ENCODE data around the gene COPS7B.
"Not testable (repeated sequence)": the region's sequence is repeated elsewhere in the genome, so short reads cannot be mapped to it uniquely, and the experiment has no call there.

COPS7B gene
- total RNA-seq, result 29.2 to 38.2 (median 34.4) reads per million in 4 experiments

DNA sequence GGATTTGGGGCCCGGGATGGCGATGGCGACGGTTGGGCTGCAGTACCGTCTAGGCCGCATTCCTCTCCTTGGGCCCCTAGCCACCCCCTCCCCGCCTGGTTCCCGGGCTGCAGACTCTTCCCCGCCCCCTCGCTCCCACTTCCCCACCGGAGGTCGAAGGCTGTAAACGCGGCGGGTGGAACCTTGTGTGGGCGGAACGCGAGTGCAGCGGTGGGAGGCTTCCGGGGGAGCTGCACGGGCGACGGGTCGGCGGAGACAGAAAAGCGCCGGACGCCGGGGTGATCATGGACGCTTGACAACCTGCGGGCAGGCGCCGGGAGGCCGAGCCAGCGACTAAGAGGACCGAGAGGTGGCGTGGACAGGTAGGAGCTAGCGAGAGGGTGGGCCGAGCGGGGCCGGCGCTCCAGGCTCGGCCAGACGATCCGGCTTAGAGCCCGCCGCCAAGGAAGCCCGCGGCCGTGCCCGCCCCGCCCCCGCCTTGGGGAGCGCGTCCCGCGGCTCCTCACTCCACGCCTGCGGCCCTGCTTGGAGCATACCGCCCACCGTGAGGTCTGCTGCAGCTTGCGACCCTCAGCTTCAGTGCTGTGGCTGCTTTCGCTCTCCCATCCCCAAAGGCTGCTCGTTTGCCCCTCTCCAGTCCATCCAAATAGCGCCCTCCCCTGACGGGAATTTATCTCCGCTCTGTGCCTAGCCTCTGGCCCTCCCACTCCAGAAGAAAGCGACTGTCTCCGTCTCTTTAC is at the start of gene COPS7B:
TSS of gene COPS7B (plus strand) at position 269 of the 740 bp plus-strand sequence. CDS start 2,126 bp downstream, outside the sequence.
- DNase-seq, result peak; percentile 60

DNA sequence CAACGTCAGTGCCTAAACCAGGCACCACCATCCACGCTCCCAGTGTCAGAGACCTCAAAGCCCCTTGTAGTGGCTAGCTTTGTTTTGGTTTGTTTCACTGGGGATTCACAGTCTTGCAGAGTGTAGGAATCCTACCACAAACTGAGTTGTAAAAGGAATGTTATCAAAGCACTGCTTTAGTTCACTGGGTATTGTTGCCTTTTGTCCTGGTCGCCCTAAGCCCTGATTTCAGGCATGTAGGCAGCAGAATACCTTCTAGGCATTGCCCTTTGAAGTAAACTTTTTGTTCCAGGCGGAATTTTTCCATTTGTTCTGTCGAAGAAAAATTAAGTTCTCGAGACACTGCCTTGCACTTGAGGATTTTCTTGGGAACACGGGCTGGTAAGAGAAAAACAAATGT is 48.5 kb upstream of the COPS7B start:
- DNase-seq, result no peak

DNA sequence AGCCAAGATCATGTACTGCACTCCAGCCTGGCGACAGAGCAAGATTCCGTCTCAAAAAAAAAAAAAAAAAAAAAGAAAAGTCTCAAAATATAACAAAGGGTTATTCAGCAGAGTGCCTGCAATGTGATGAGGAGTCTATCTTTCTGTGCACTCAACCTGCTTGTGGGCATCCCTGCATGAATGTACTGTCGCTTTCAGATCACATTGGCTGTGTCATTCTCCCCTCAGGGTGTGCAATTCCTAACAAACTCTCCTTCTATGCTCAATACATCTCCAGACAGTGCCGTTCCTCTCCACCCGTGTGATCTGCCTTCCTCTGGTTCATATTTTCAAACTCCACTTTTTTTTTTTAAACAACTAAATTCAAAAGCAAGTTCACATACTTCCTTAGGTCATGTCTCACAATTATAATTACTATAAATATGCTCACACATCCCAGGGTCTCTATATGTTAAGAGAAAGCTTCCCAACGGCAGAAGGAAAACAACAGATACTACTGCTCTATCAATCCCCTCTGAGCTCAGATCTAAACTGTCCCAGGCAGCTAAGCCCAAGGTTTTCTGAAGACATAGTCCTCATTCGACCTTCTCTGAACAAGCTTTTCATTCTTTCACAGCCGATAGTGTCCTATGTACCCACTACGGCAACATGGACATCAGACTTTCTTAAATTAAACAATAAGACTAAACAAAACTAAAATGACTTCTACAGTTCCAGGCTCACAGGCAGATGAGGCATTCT is 42.7 kb upstream of the COPS7B start:
- DNase-seq, result no peak

DNA sequence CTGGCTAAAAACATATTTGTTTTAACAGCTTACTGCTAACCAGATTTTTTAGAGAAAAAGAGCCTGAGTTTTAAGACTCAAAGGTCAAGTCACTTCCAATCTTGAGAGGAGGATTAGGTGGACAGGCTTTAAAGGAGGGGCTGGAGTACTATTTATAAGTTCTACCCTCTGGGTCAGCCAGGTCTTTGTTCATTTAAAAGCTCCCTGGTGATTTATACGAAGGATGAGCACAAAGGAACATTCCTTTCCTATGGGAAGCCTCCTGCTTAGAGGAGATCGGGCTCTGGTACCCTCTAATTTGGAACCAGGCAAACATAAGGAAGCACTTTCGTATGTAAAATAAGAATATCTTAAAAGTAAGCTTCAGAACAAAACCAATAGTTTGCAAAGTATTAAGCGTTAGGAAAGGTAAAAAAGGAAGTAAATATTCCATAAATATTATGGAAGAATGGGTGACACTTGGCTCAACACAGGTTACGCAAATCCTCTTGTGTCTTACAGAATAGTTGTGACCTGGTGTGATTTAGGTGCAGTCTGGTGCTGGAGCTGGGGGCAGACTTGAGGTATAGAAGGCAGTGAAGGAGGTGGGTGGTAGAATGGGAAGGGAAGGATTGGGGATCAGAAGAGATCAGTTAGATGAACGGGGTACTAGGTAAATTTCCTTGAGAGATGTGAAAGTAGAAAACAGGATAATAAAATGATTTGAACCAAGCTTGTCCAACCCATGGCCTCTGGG is 40.8 kb upstream of the COPS7B start:
- DNase-seq, result no peak

DNA sequence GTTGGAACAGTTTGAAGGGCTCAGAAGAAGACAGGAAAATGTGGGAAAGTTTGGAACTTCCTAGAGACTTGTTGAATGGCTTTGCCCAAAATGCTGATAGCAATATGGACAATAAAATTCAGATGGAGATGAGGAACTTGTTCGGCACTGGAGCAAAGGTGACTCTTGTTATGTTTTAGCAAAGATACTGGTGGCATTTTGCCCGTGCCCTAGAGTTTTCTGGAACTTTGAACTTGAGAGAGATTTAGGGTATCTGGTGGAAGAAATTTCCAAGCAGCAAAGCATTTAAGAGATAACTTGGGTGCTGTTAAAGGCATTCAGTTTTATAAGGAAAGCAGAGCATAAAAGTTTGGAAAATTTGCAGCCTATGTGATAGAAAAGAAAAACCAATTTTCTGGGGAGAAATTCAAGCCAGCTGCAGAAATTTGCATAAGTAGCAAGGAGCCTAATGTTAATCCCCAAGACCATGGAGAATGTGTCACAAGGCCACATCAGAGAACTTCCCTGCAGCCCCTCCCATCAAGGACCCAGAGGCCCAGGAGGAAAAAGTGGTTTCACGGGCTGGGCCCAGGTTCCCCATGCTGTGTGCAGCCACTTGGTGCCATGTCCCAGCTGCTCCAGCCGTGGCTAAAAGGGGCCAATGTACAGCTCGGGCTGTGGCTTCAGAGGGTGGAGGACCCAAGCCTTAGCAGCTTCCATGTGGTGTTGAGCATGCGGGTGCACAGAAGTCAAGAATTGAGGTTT is 37.9 kb upstream of the COPS7B start:
- not testable (repeated sequence) for DNase-seq

DNA sequence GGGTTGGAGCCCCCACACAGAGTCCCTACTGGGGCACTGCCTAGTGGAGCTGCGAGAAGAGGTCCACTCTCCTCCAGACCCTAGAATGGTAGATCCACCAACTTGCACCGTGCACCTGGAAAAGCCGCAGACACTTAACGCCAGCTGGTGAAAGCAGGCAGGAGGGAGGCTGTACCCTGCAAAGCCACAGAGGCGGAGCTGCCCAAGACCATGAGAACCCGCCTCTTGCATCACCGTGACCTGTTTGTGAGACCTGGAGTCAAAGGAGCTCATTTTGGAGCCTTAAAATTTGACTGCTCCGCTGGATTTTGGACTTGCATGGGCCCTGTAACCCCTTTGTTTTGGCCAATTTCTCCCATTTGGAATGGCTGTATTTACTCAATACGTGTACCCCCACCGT is 37.2 kb upstream of the COPS7B start:
- DNase-seq, result not testable (repeated sequence)

DNA sequence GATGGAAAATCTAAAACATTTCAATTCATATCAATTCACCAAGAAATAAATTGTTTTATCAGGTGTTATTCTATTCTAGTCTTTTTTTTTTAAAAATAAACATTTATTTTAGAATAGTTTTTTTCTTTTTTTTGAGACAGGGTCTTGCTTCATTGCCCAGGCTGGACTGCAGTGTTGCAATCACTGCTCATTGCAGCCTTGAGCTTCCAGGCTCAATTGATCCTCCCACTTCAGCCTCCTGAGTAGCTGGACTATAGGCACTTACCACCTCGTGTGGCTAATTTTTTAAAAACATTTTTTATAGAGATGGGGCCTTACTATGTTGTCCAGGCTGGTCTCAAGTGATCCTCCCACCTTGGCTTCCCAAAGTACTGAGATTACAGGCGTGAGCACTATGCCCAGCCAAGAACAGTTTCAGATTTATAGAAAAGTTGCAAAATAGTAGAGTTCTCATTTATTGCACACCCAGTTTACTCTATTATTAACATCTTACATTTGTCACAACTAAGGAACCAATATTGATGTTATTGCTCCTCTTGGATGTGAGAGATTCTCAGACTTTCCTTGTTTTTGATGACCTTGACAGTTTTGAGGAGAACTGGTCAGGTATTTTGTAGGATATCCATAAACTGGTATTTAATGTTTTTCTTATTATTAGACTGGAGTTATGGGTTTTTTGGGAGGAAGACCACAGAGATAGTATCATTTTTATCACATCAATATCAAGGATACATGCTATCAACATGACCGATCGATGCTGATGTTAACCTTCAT is 35.0 kb upstream of the COPS7B start:
- no peak for DNase-seq

DNA sequence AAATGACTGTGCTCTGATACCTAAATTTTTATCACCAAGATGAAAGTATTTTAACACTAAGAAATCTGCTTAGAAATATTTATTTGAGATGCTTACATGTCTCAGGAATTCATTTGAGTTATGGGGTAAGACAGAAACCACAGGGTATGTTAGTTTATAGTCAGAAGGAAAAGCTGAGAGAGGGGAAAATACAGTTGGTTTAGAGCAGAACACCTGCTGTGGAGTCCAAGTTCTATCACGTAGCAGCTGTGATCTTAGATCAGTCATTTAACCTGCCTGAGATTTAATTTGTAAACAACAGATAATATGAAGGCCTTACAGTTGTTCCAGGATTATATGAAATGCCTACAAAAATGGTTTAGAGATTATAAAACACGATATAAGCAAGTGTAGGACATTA is 34.2 kb upstream of the COPS7B start:
- no peak for DNase-seq

DNA sequence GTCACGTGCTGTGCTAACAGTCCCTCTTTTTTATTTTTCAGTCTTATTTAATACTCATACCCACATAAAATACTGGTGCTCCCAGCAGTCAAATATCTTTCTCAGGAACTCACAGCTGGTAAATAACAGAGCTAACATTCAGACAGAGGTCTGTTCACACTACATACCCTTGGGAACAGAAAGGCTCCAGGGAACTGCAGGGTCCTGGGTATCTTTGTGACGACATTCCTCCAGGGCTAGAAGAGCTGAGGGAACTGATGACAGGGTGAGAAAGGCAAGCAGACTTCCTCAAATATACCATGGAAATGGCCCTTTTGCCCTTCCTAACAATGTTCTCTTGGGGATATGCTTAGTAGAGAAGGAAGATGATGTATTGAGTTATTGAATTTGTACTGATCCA is 24.5 kb upstream of the COPS7B start:
- DNase-seq, result no peak

DNA sequence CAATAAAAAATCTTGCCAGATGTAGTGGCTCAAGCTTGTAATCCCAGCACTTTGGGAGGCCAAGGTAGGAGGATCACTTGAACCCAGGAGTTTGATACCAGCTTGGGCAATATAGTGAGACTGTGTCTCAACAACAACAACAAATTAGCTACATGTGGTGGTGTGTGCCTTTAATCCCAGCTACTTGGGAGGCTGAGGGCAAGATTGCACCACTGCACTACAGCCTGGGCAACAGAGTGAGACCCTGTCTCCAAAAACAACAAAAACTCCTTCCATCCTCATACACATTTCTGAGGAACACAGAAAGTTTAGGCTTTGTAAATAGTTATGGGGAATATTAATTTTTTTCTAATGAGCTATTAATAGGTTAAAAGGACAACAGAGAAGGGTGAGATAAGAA is 22.1 kb upstream of the COPS7B start:
- no peak for DNase-seq

DNA sequence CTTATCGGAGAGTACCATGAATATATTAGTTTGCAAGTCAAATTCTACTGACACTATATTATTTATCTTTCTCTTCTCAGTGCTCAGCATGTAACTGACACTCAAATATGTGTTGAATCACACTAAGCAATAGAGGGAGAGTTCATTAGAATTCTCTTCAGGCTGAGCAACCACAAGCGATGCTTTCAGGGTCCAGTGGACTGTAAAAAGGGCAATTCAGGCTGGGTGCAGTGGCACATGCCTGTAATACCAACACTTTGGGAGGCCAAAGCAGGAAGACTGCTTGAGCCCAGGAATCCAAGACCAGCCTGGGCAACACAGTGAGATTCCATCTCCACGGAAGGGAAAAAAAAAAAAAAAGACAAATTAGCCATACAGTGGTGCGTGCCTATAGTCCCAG is 21.5 kb upstream of the COPS7B start:
- no peak for DNase-seq

DNA sequence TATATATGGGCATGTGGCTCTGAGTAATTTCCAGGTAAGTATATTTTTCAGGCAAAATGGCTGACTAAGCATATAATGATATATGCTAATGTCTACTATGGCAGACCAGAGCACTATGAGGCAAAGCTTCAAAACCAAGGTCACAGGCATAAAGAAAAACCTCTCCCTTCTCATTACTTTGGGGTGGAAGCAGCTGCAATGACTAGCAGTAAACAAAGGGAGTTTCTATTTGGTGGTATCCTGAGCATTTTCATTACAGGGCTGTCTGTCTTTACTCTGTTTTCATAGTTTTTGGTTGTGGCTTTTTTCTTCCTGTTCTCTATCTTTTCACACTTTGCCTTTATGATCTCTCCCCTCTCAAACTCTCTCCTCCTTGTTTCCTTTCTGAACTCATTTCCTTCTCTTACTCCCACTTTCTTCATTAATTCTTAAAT is 20.7 kb upstream of the COPS7B start:
- DNase-seq, result no peak

DNA sequence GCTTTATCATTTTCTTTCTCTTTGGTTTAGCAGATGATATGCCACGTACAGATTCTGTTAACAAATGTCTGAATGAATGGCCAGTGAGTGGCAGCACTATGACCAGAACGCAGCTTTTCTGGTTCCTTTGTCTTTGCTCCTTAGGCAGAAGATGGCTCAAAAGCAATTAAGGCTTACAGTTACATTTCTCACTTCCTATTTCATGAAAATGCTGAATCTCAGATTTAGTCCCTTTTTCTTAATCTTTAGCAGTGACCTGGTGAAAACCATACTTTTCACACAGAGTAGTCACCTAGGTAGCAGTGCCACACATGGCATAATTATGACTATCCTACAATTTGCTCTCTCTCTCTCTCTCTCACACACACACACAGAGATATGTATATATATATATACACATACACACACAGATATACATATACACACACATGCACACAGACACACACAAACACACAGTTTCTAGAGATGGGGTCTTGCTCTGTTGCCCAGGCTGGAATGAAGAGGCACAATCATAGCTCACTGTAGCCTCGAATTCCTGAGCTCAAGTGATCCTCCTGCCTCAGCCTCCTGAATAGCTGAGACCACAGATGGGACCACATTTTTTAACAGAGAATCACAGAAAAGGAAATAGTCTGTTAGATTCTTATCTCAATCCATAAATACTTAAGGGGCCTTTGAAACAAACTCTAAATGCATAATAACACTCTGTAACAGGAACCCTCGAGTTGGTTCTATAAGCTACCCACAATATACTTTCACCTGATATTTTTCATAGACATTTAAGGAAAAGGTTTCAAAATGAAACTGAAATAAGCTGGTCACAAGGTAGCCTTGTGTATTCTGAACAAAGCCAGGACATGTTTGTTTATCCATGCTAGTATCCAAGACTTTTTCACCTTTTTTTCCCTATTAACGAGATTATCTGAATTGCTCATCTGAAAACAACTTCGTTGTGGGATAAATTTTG is 16.8 kb upstream of the COPS7B start:
- no peak for DNase-seq

DNA sequence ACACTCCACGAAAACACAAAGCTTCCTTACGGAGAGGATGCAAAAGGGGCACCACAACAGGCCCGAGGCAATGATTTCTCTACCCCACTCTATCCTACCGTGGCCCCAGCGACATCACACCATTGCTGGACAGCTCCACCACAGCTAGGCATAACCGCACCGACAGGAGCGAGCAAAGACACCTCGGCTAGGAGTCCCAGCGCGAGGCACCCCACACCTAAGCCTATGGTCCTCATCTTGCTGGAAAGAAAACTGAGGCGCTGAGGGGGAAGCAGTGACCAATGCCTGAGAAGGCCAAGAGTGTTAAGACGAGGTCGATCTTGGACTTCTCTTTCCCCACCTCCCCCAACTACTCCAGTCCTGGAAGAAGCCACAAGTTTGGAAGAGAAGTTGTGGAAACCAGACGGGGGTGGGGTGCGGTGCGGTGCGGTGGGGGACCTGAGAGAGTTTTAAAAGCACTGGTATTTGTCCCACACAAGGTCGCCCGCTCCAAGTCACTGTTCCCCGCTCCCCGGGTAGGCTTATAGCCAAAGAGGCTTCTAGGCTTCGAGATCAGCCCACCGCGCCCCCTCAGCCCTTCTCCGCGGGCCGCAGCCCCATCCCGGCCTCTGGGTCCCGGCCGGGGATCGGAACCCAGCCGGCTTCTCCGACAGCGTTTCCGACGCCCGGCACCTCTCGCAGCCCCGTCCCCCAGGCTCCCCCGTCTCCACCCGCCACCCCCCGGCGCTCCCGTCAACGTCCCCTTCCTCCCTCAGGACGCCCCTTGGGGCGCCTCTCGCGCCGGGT is 5.9 kb upstream of the COPS7B start:
- no peak for DNase-seq

DNA sequence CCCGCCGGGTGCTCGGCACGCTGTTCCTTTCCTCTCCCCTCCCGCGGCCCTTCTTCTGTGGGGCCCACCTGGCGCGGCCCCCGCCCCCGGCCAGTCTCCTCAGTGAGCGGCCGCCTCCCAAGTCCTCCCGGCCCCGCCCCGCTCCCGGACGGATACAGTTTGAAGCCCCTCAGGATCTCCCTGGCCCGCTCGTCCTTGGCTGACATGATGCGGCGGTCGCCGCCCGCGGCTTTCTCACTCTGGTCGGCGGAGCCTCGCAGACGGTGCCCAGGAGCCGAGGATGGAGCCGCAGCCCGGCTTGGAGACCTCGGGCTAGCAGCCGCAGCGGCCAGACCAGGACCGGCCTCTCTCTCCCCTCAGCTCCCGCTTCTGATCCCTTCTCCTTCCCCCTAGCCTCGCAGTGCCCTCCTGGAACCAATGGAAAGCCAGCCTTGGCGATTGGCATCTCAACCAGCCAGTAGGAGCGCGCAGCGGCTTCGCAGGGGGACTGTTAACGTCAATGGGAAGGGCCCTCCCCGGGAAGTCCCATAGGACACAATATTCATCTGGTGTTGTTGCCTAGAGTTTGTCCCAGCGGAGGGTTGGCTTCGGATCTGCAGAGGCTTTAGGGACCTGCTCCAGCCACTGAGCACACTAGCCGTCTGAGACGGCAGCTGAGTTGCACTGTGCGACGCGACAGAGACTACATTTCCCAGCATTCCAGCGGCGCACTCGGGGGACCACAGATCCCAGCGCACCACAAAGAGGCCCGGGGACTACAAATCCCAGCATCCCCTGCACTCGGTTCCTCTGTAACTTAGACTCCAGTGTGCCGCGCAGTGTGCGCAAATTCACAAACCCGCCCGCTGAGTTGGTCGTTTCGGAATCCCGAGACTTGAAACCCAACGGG is 5.1 kb upstream of the COPS7B start, which contains the start of gene PDE6D:
TSS of gene PDE6D (minus strand) at position 374 of the 889 bp plus-strand sequence. CDS start at position 206, 168 bp downstream.
- DNase-seq, result peak; percentile 95

DNA sequence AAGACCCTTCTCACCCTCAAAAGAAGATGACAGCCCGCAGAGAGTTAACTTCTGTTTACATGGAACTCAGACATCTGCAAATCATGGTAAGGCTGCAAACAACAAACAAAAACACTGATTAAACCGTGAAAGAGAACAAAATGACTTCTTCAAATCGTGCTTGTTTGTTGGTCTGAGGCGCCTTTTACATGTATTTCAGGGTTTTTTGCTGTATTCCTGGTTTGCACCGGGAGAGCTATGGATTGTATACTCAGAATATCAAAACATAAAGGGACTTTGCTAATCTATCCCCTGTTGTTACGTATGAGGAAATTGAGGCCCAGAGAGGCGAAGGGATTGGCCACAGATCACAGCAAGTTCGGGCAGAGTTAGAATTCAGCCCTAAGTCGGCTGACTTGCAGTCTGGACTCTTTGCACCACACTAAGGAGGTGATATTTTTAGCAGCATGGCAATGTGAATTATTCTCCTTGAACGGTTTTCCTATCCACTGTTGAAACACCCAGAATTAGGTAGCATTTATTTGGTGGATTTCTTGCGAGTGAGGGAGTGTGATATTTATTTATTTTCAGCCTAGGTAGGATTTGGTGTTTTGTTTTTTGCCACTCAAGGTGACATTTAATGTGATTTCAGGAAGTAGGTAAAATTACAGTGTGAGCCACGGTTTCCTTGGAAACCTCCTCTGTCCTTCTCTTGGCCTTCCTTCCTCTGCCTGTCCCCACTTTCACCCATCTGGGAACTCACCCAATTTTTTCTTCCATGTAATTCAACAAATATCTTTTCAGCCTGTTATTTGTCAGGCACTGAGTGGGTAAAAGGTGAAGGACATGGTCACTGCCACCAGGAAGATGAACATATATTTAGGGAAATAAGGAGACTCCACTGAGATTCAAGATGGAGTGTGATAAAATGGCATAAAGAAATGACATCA is 4.2 kb upstream of the COPS7B start:
- peak; percentile 9 for DNase-seq

DNA sequence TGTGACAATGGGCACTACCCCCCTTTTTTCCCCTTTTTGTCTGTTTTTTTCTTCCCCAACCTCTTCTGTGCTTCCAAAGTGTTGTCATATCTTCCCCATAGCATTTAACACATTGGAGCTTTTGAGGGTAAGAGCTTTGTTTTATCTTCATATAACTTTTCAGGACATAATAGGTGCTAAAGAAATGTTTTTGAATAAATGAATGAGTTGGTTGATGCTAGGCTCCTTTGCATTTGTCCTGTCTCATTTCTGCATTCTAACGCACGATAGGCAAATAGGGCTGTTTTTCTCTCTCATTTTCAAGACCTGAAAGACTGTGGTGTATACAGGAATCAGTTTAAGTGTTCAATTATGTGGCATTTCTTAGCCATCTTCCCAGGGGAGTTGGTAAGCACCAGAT is 832 bp upstream of the COPS7B start:
- DNase-seq, result no peak

DNA sequence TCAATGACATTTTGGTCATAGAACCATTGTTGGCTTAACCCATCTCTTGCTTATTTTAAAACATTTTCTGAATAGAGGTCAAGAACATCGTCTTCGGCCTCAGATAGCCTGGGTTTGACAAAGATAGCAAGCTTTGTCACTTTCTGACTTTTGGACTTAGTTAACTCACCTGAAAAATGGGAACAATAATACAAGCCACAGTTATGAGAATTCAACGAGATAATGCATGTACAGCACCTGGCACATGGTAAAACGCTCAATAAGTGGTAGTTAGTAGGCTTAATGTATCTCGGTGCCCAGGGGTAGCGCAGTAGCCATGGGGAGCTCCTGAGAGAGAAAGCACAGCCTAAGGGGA is 446 bp upstream of the COPS7B start:
- no peak for DNase-seq

All from effector CD8-positive, alpha-beta T cell (primary cell).